Measurements from ENCODE around the gene PRKCA. TPM values are rescaled to one million over a fixed set of nuclear protein-coding genes. Genes with fewer than 3 reads are reported as not detected.
A peak's percentile ranks its signal among the peaks of the same experiment; 100 is the strongest.

Gene PRKCA
- total and polyA plus RNA-seq, 2 donors (not counting 3 experiments of a cell fraction or from before 2014, with no cell fraction given): 7.5 to 34.2 TPM

DNA sequence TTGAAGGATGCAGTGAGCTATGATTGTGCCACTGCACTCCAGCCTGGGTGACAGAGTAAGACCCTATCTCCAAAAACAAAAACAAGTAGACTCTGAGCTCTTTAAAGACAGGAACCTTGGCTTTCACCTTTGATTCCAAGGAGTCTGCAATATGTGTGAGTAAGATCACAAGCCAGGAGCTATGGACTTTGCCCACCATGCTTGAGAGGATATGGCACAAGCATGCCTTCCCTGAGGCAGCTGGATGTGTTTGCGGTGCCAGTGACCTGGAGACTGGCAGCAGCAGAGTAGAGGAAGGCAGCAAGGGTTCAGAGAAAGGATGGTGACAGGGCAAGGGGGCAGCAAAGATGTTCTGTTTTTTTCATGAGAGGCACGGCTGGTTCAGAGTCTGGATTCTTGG, 14.5 kb upstream of the PRKCA start:
- Histone ChIP-seq H3K4me3 (replicated peaks in 1 of 3; ENCODE audit: insufficient read depth in 1 of 3, low read depth in 1 of 3, low read length in 3 of 3) (no peak overlapping the region), H3K36me3 (ENCODE audit: control insufficient read depth in 2 of 2, extremely low read depth in 1 of 2, insufficient read depth in 2 of 2, low read length in 2 of 2) (no peaks in the 10 kb centered on the region), H3K9me1 (replicated peaks; ENCODE audit: control insufficient read depth, extremely low read depth, insufficient read depth, low read length) (no peaks in the 10 kb centered on the region), H4K20me1 (replicated peaks; ENCODE audit: control insufficient read depth, extremely low read depth, insufficient read depth, low read length) (no peaks in the 10 kb centered on the region), H3K9ac (replicated peaks; ENCODE audit: extremely low read depth, insufficient read depth, low read length) (no peak overlapping the region), H3K4me1 (ENCODE audit: control insufficient read depth, extremely low read depth, insufficient read depth, low read length) (no peaks in the 10 kb centered on the region), H3K9me3 (replicated peaks; ENCODE audit: control insufficient read depth, insufficient read depth, low read length) (no peaks in the 10 kb centered on the region), H3K27me3 (ENCODE audit: control insufficient read depth in 2 of 2, insufficient read depth in 2 of 2, low read length in 2 of 2) (no peaks in the 10 kb centered on the region), H3K79me2 (ENCODE audit: control insufficient read depth, insufficient read depth, low read length) (no peaks in the 10 kb centered on the region), H3K27ac (ENCODE audit: insufficient read depth, low read depth, low read length) (no peak overlapping the region), H3K4me2 (ENCODE audit: insufficient read depth, low read length) (no peak overlapping the region), H2AFZ (ENCODE audit: low read depth, low read length) (no peak overlapping the region)
- dilution Hi-C loops (cut with MboI; ENCODE audit: extremely low pct_ligation_motif_present, low sequenced_read_pairs) (no loop called here), intact Hi-C loops (cut with micrococcal nuclease) (loop anchor here (2.0 kb wide), 1 partner anchor 15 kb away; the partner anchor contains the start of gene PRKCA)
- ChIA-PET POLR2A (interaction anchor here (0.6 kb wide), 1 partner anchor 1252 kb away, joined by 4 read pairs; no protein-coding TSS in a partner anchor), CTCF (interaction anchor here (1.4 to 1.6 kb wide), 2 partner anchors 8 to 23 kb away, joined by 3 to 5 read pairs; no protein-coding TSS in a partner anchor)
- TF ChIP-seq JUN (IDR thresholded peaks at IDR 0.05; ENCODE audit: borderline replicate concordance, insufficient read depth, insufficient read length, low read depth) (no peak), FOS (IDR thresholded peaks at IDR 0.05; ENCODE audit: borderline replicate concordance, insufficient read depth, low read length) (no peak), GATA2 (IDR thresholded peaks at IDR 0.05; ENCODE audit: insufficient read depth, insufficient read length, low read depth, low read length) (no peak), POLR2A (IDR thresholded peaks at IDR 0.05; ENCODE audit: low read depth, low read length) (no peak), POLR2AphosphoS5 (IDR thresholded peaks at IDR 0.05; ENCODE audit: insufficient read depth, low read depth, low read length) (no peak)
- TF ChIP-seq, protein P1, sequence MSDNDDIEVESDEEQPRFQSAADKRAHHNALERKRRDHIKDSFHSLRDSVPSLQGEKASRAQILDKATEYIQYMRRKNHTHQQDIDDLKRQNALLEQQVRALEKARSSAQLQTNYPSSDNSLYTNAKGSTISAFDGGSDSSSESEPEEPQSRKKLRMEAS (IDR thresholded peaks at IDR 0.05; ENCODE audit: insufficient read depth, insufficient read length): no peak
- no peak for DNase-seq (ENCODE audit: low read depth, low spot score)
- no TSS peak for BruUV-seq (replicated peaks)
- FAIRE-seq: no peak

DNA sequence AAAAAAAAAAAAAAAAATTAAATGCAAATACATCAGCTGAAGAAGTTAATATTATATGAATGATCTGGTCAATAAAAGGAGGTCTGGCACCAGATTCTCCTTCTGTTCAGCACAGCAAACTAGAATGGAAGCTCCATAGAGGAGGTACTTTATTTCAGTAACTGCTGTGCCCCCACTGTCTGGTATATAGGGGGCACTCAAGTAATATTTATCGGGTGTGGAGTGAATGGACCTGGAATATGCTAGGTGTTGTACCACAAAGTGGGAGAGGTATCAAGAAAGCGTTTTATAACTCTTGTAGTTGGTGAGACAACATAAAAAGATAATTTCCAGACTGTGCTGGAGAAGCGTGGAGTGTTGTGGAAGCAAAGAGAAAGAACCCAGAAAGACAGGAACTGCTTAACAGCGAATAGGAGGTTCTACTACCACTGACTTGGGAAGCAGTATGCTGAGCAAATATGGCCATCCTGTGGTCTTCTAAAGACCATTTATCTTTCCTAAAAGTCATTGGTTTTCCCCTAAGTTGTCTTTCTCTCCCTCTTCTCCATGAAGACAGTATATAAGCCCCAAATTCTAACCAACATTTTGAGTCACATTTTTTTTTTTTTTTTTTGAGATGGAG, 12.2 kb upstream of the PRKCA start:
- no peaks in the 10 kb centered on the region for H4K20me1 ChIP-seq (replicated peaks; ENCODE audit: control insufficient read depth, extremely low read depth, insufficient read depth, low read length)
- H3K9ac ChIP-seq (replicated peaks; ENCODE audit: extremely low read depth, insufficient read depth, low read length): no peak overlapping the region
- H3K79me2 ChIP-seq (ENCODE audit: control insufficient read depth, insufficient read depth, low read length): no peaks in the 10 kb centered on the region
- ChIA-PET CTCF (interaction anchor here (0.6 to 1.4 kb wide), 9 partner anchors 14 to 380 kb away, joined by 3 to 6 read pairs (median 4); no protein-coding TSS in a partner anchor), POLR2A (no interaction called here)
- H3K4me2 ChIP-seq (ENCODE audit: insufficient read depth, low read length): no peak overlapping the region
- no TSS peak for BruUV-seq (replicated peaks)
- TF ChIP-seq POLR2AphosphoS5 (IDR thresholded peaks at IDR 0.05; ENCODE audit: insufficient read depth, low read depth, low read length) (no peak), POLR2A (IDR thresholded peaks at IDR 0.05; ENCODE audit: low read depth, low read length) (no peak), MYC (IDR thresholded peaks at IDR 0.05; ENCODE audit: low read depth, low read length) (no peak), GATA2 (IDR thresholded peaks at IDR 0.05; ENCODE audit: insufficient read depth, insufficient read length, low read depth, low read length) (no peak), JUN (IDR thresholded peaks at IDR 0.05; ENCODE audit: borderline replicate concordance, insufficient read depth, insufficient read length, low read depth) (no peak), CTCF (IDR thresholded peaks at IDR 0.05; ENCODE audit: extremely low read depth in 1 of 2, insufficient read depth in 1 of 2, low read depth in 1 of 2, low read length in 2 of 2) (no peak), FOS (IDR thresholded peaks at IDR 0.05; ENCODE audit: borderline replicate concordance, insufficient read depth, low read length) (no peak), EZH2 (IDR thresholded peaks at IDR 0.05; ENCODE audit: borderline replicate concordance, low read depth, low read length, severe bottlenecking) (no peak)
- TF ChIP-seq, protein P1 (IDR thresholded peaks at IDR 0.05; ENCODE audit: insufficient read depth, insufficient read length): no peak
- no peaks in the 10 kb centered on the region for H3K27me3 ChIP-seq (ENCODE audit: control insufficient read depth in 2 of 2, insufficient read depth in 2 of 2, low read length in 2 of 2)
- DNase-seq (ENCODE audit: low read depth, low spot score) (peak; percentile 15), FAIRE-seq (no peak)
- H3K27ac ChIP-seq (ENCODE audit: insufficient read depth, low read depth, low read length): no peak overlapping the region
- no peaks in the 10 kb centered on the region for H3K36me3 ChIP-seq (ENCODE audit: control insufficient read depth in 2 of 2, extremely low read depth in 1 of 2, insufficient read depth in 2 of 2, low read length in 2 of 2)
- no peaks in the 10 kb centered on the region for H3K4me1 ChIP-seq (ENCODE audit: control insufficient read depth, extremely low read depth, insufficient read depth, low read length)
- intact Hi-C loops (cut with micrococcal nuclease): loop anchor here (1.0 kb wide), 2 partner anchors 277 to 335 kb away; no protein-coding TSS in a partner anchor
- H3K4me3 ChIP-seq (replicated peaks in 1 of 3; ENCODE audit: insufficient read depth in 1 of 3, low read depth in 1 of 3, low read length in 3 of 3): no peak overlapping the region
- no peaks in the 10 kb centered on the region for H3K9me3 ChIP-seq (replicated peaks; ENCODE audit: control insufficient read depth, insufficient read depth, low read length)
- H2AFZ ChIP-seq (ENCODE audit: low read depth, low read length): no peak overlapping the region
- no peaks in the 10 kb centered on the region for H3K9me1 ChIP-seq (replicated peaks; ENCODE audit: control insufficient read depth, extremely low read depth, insufficient read depth, low read length)
- dilution Hi-C loops (cut with MboI; ENCODE audit: extremely low pct_ligation_motif_present, low sequenced_read_pairs): no loop called here

All from endothelial cell of umbilical vein (primary cell).